Measurements from ENCODE around the gene MAPK10.

MAPK10 gene

GRCh38 chr4:85964298-85964697 lies 395.6 kb downstream of the MAPK10 start:
- no peak for DNase-seq

- DNase-seq: no peak
These were observed 396.6 kb downstream of the MAPK10 start for GRCh38 chr4:85963231-85963630.

- DNase-seq: no peak
These were observed 398.0 kb downstream of the MAPK10 start for GRCh38 chr4:85961887-85962286.

- DNase-seq: no peak
These were observed 403.4 kb downstream of the MAPK10 start for GRCh38 chr4:85956293-85956945.

GRCh38 chr4:85955620-85956292 lies 404.1 kb downstream of the MAPK10 start:
- DNase-seq: no peak

GRCh38 chr4:85953651-85954018 lies 406.2 kb downstream of the MAPK10 start:
- no peak for DNase-seq

- no peak for DNase-seq
These were observed 406.7 kb downstream of the MAPK10 start for GRCh38 chr4:85952972-85953650.

- DNase-seq: no peak
These were observed 407.3 kb downstream of the MAPK10 start for GRCh38 chr4:85952528-85952927.

- DNase-seq: no peak
These were observed 408.8 kb downstream of the MAPK10 start for GRCh38 chr4:85951099-85951498.

- no peak for DNase-seq
These were observed 413.0 kb downstream of the MAPK10 start for GRCh38 chr4:85946821-85947220.

GRCh38 chr4:85942107-85942506 lies 417.7 kb downstream of the MAPK10 start:
- no peak for DNase-seq

GRCh38 chr4:85940151-85940550 lies 419.7 kb downstream of the MAPK10 start:
- DNase-seq: no peak
